ENCODE measurements around the gene ELAVL3. TPM values are rescaled to one million over a fixed set of nuclear protein-coding genes. Genes with fewer than 3 reads are reported as not detected.

Gene ELAVL3
- total RNA-seq, 4 donors from 2014 or later, result not detected

GRCh38 chr19:11485245-11485837 lies 4.5 kb upstream of the ELAVL3 start:
- ATAC-seq, result no peak
- Histone ChIP-seq H3K27ac (no peak overlapping the region), H3K4me1 (peaks cover 6 to 12% of the 10 kb centered on the region in 2 donors), H3K4me3 (no peak overlapping the region), H3K27me3 (peaks cover 27 to 41% (median 37%) of the 10 kb centered on the region in 3 donors), H3K36me3 (peaks cover 0 to 3% of the 10 kb centered on the region in 2 donors), H3K9me3 (no peaks in the 10 kb centered on the region)
- no peak for DNase-seq
- in situ Hi-C loops (cut with MboI; ENCODE audit: low sequenced_read_pairs in 4 of 4), result no loop called here
- intact Hi-C loops (cut with DNase I; ENCODE audit: low total_unique reads), result no loop called here
- TF ChIP-seq POLR2A (IDR thresholded peaks at IDR 0.05) (no peak), CTCF (IDR thresholded peaks at IDR 0.05 in 4 of 5, conservative IDR thresholded peaks at IDR 0.05 in 1 of 5) (no peak)

GRCh38 chr19:11483366-11484111 lies 2.7 kb upstream of the ELAVL3 start:
- Histone ChIP-seq H3K27me3 (peaks cover 35 to 59% (median 43%) of the 10 kb centered on the region in 3 donors), H3K36me3 (peaks cover 0 to 3% of the 10 kb centered on the region in 2 donors), H3K4me1 (peaks cover 6 to 12% of the 10 kb centered on the region in 2 donors), H3K4me3 (no peak overlapping the region), H3K9me3 (no peaks in the 10 kb centered on the region), H3K27ac (no peak overlapping the region)
- intact Hi-C loops (cut with DNase I; ENCODE audit: low total_unique reads), result loop anchor here (2.0 kb wide), 2 partner anchors 103 to 191 kb away; no protein-coding TSS in a partner anchor
- DNase-seq (no peak), ATAC-seq (no peak)
- in situ Hi-C loops (cut with MboI; ENCODE audit: low sequenced_read_pairs in 4 of 4), result no loop called here
- TF ChIP-seq CTCF (IDR thresholded peaks at IDR 0.05 in 4 of 5, conservative IDR thresholded peaks at IDR 0.05 in 1 of 5), result no peak
- TF ChIP-seq POLR2A (IDR thresholded peaks at IDR 0.05), result no peak

- H3K4me3 ChIP-seq, result peak overlapping the region; percentile 23 to 51 (median 45)
Observed at GRCh38 chr19:11482384-11483050, 1.7 kb upstream of the ELAVL3 start.

More at GRCh38 chr19:11482384-11483050, 1.7 kb upstream of the ELAVL3 start:
- Histone ChIP-seq H3K9me3 (no peaks in the 10 kb centered on the region), H3K27ac (peak overlapping the region in 1 of 4 donors; percentile 2), H3K4me1 (peaks cover 6 to 12% of the 10 kb centered on the region in 2 donors), H3K36me3 (peaks cover 0 to 3% of the 10 kb centered on the region in 2 donors), H3K27me3 (peaks cover 35 to 64% (median 43%) of the 10 kb centered on the region in 3 donors)
- peak; percentile 53 to 54 for DNase-seq
- ATAC-seq, result peak; percentile 84 to 85
- in situ Hi-C loops (cut with MboI; ENCODE audit: low sequenced_read_pairs in 4 of 4), result no loop called here
- intact Hi-C loops (cut with DNase I; ENCODE audit: low total_unique reads), result loop anchor here (2.0 kb wide), 2 partner anchors 102 to 190 kb away; no protein-coding TSS in a partner anchor
- TF ChIP-seq CTCF (IDR thresholded peaks at IDR 0.05 in 4 of 5, conservative IDR thresholded peaks at IDR 0.05 in 1 of 5) (peak; percentile 72 to 96 (median 93)), POLR2A (IDR thresholded peaks at IDR 0.05) (no peak)

Measured in gastrocnemius medialis (tissue), 4 donors.